ENCODE data around the gene ZFYVE1. TPM values are rescaled to one million over a fixed set of nuclear protein-coding genes. Genes with fewer than 3 reads are reported as not detected.

Gene ZFYVE1, protein sequence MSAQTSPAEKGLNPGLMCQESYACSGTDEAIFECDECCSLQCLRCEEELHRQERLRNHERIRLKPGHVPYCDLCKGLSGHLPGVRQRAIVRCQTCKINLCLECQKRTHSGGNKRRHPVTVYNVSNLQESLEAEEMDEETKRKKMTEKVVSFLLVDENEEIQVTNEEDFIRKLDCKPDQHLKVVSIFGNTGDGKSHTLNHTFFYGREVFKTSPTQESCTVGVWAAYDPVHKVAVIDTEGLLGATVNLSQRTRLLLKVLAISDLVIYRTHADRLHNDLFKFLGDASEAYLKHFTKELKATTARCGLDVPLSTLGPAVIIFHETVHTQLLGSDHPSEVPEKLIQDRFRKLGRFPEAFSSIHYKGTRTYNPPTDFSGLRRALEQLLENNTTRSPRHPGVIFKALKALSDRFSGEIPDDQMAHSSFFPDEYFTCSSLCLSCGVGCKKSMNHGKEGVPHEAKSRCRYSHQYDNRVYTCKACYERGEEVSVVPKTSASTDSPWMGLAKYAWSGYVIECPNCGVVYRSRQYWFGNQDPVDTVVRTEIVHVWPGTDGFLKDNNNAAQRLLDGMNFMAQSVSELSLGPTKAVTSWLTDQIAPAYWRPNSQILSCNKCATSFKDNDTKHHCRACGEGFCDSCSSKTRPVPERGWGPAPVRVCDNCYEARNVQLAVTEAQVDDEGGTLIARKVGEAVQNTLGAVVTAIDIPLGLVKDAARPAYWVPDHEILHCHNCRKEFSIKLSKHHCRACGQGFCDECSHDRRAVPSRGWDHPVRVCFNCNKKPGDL
- 10.2 and 12.5 TPM in 2 replicates for total RNA-seq (2014; rRNA removed; shearing (Covaris generic))
- 3.2 and 3.7 TPM in 2 replicates for polyA plus RNA-seq (2016; fragmentation: Nextera tagmentation; extraction: Ambion mirVana)
- long read RNA-seq, full-length matches to known transcripts: 1 of 1 reads
- long read RNA-seq, partial matches to known transcripts: 0 of 1 reads
- long read RNA-seq, other reads (novel, unspliced or antisense): 0 of 1 reads

- Histone ChIP-seq H2AFZ (peak within 1 kb of the TSS; percentile 30), H3K27me3 (ENCODE audit: insufficient read depth) (no peaks in the 10 kb centered on the region), H3K9me2 (ENCODE audit: insufficient read depth) (no peaks in the 10 kb centered on the region), H3K4me3 (peak within 1 kb of the TSS; percentile 54), H3K79me2 (replicated peaks; ENCODE audit: insufficient read depth) (peaks cover 11% of the 10 kb centered on the region; the same call in 1 of the 2 replicates), H4K20me1 (replicated peaks; ENCODE audit: insufficient read depth) (no peaks in the 10 kb centered on the region; the same call in 1 of the 2 replicates), H3K4me1 (ENCODE audit: insufficient read depth) (peaks cover 6% of the 10 kb centered on the region), H3K4me2 (peak within 1 kb of the TSS; percentile 81), H3K36me3 (ENCODE audit: insufficient read depth) (no peaks in the 10 kb centered on the region), H3K27ac (ENCODE audit: low read depth) (peak within 1 kb of the TSS; percentile 45; the same call in 1 of the 2 replicates), H3F3A (replicated peaks; ENCODE audit: low read depth) (no peaks in the 10 kb centered on the region)
- Mint-ChIP-seq H3K4me1 (peaks cover 23% of the 10 kb centered on the region), H3K9me3 (no peaks in the 10 kb centered on the region), H3K27me3 (ENCODE audit: insufficient read depth, low read depth, poor library complexity) (peaks cover 8% of the 10 kb centered on the region), H3K36me3 (ENCODE audit: low read depth) (peaks cover 12% of the 10 kb centered on the region; the same call in 2 of the 3 replicates), H3K27ac (peak within 1 kb of the TSS; percentile 88), H3K4me3 (peak within 1 kb of the TSS; percentile 89)
- DNase-seq (ENCODE audit: low spot score) (peak; percentile 100), ATAC-seq (peak; percentile 98)
- TF ChIP-seq ZNF114 (CRISPR knock-in tag; IDR thresholded peaks at IDR 0.05) (no peak), CREB1 (CRISPR knock-in tag; IDR thresholded peaks at IDR 0.05; ENCODE audit: low read depth) (peak; percentile 87), JUNB (IDR thresholded peaks at IDR 0.05; ENCODE audit: unreplicated experiment) (no peak), EZH2phosphoT487 (IDR thresholded peaks at IDR 0.05; ENCODE audit: unreplicated experiment) (no peak), POLR2AphosphoS5 (IDR thresholded peaks at IDR 0.05; ENCODE audit: low read depth) (peak; percentile 81), STAT1 (IDR thresholded peaks at IDR 0.05; ENCODE audit: unreplicated experiment) (no peak), NANOG (IDR thresholded peaks at IDR 0.05; ENCODE audit: borderline replicate concordance) (no peak), EZH2 (IDR thresholded peaks at IDR 0.05; ENCODE audit: low read depth, unreplicated experiment) (no peak), ZNF331 (CRISPR knock-in tag; IDR thresholded peaks at IDR 0.05; ENCODE audit: low read depth) (no peak)
- TF ChIP-seq, protein P1, sequence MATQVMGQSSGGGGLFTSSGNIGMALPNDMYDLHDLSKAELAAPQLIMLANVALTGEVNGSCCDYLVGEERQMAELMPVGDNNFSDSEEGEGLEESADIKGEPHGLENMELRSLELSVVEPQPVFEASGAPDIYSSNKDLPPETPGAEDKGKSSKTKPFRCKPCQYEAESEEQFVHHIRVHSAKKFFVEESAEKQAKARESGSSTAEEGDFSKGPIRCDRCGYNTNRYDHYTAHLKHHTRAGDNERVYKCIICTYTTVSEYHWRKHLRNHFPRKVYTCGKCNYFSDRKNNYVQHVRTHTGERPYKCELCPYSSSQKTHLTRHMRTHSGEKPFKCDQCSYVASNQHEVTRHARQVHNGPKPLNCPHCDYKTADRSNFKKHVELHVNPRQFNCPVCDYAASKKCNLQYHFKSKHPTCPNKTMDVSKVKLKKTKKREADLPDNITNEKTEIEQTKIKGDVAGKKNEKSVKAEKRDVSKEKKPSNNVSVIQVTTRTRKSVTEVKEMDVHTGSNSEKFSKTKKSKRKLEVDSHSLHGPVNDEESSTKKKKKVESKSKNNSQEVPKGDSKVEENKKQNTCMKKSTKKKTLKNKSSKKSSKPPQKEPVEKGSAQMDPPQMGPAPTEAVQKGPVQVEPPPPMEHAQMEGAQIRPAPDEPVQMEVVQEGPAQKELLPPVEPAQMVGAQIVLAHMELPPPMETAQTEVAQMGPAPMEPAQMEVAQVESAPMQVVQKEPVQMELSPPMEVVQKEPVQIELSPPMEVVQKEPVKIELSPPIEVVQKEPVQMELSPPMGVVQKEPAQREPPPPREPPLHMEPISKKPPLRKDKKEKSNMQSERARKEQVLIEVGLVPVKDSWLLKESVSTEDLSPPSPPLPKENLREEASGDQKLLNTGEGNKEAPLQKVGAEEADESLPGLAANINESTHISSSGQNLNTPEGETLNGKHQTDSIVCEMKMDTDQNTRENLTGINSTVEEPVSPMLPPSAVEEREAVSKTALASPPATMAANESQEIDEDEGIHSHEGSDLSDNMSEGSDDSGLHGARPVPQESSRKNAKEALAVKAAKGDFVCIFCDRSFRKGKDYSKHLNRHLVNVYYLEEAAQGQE (IDR thresholded peaks at IDR 0.05; ENCODE audit: unreplicated experiment): no peak
- TF ChIP-seq, protein P2, sequence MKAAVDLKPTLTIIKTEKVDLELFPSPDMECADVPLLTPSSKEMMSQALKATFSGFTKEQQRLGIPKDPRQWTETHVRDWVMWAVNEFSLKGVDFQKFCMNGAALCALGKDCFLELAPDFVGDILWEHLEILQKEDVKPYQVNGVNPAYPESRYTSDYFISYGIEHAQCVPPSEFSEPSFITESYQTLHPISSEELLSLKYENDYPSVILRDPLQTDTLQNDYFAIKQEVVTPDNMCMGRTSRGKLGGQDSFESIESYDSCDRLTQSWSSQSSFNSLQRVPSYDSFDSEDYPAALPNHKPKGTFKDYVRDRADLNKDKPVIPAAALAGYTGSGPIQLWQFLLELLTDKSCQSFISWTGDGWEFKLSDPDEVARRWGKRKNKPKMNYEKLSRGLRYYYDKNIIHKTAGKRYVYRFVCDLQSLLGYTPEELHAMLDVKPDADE (IDR thresholded peaks at IDR 0.05): peak; percentile 100
- TF ChIP-seq, protein P3, sequence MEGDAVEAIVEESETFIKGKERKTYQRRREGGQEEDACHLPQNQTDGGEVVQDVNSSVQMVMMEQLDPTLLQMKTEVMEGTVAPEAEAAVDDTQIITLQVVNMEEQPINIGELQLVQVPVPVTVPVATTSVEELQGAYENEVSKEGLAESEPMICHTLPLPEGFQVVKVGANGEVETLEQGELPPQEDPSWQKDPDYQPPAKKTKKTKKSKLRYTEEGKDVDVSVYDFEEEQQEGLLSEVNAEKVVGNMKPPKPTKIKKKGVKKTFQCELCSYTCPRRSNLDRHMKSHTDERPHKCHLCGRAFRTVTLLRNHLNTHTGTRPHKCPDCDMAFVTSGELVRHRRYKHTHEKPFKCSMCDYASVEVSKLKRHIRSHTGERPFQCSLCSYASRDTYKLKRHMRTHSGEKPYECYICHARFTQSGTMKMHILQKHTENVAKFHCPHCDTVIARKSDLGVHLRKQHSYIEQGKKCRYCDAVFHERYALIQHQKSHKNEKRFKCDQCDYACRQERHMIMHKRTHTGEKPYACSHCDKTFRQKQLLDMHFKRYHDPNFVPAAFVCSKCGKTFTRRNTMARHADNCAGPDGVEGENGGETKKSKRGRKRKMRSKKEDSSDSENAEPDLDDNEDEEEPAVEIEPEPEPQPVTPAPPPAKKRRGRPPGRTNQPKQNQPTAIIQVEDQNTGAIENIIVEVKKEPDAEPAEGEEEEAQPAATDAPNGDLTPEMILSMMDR (conservative IDR thresholded peaks at IDR 0.05; ENCODE audit: low read depth in 2 of 2): no peak
Observed at GRCh38 chr14:73026845-73027542, at the start of gene ZFYVE1. Gene ZFYVE1, minus strand, starts transcription at chr14:73027106. Its CDS starts 2,598 bp downstream, at chr14:73024508.

Data from GM23338 (cell line).